Hematopoietic multipotent progenitor cell treated with erythropoietin and hydrocortisone succinate and interleukin-3 and kit ligand, for 15 days (in vitro differentiated cells): ENCODE measurements around the gene ELMO1.

Experiments used
- DNase-seq: peaks from one replicate; pipeline ENCODE4 v3.0.0-alpha.2; 2015; ENCODE audit warnings: low spot score

ELMO1 gene

GRCh38 chr7:37467002-37467401 is 18.3 kb upstream of the ELMO1 start:
- DNase-seq = no peak

DNA sequence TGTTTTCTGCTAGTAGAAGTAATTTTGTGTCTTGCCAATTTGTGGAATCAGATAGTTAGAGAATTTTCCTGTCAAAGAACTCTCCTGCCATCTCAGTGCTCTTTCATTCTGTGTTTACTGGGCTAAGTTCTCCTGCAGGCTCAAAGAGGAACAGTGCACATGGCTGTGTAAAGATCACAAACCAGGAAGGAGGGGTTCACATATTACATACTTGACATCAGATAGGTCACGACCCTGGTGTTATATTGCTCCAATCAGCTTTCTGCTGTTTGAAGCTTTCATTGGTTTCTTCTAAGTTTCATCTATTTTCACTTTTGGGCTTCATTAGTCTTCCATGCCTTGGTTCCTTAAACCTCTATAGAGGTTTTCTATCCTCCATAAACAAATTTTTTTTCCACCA is 13.5 kb upstream of the ELMO1 start:
- DNase-seq = no peak

GRCh38 chr7:37455081-37455480 is 6.4 kb upstream of the ELMO1 start:
- DNase-seq = no peak

DNA sequence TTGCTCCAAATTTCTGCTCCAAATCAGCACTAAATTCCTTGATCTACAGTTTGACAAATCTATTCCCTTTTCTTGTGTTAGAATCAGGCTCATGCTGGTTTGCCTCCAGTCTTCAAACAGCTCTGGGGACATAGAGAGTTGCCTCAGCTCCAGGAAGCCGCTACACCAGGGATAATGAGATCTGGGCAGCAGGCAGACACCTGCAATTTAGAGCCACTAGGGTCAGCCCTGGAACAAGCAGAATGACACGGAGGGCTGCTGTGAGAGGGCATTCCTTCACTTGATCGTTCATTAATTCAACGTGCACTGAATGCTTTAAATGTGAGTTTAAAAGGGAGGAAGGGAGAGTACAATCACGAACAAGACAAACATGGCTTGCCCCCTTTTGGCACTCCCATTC is 3.7 kb upstream of the ELMO1 start:
- DNase-seq = no peak

DNA sequence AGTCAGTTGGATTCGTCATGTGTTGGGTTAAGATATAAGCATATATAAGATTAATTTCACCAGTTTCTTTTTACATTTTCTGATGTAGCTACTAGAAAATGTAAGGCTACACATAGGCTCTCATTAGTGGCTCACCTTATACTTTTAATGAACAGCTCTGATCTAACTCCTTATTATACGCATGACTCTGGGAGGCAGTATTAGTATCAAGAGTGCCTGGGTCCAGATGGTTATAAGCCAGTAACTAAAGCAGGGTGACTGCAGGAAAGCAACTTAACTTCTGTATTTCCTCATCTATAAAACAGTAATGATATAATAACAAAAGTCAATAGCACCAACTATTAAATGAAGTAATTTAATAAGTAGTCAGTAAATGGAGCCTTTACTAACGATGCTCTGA is 1.4 kb upstream of the ELMO1 start:
- DNase-seq = no peak

GRCh38 chr7:37449621-37450020 is 957 bp upstream of the ELMO1 start:
- no peak for DNase-seq

DNA sequence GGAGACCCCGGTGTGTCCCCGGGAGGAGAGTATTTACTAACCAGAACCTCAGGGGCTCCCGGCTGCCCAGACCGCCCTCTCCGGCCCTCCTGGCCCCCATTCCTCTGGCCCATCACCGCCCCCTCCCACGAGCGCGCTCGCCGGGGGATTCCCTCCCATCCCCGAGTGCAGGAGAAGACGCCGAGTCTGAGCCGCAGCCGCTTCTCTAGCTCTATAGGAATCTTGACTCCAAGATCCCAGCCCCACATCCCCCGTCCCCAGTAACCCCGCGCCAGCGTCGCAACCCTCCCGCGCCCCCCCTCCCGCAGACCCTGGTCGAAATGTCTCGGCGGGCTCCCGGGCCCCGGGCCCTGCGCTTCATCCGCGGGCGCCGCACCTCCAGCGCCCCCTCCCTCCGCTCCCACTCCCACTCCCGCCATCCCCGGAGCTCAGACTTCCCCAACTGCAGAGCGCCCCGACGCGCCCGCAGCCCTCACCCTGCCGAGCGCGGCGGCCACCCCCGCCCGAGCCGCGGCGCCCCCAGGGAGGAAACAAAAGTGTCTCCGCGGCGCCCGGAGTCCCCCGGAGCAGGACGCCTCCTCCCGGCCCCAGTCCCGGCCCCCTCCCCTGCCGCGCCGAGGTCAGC is 541 bp downstream of the ELMO1 start:
- no peak for DNase-seq

DNA sequence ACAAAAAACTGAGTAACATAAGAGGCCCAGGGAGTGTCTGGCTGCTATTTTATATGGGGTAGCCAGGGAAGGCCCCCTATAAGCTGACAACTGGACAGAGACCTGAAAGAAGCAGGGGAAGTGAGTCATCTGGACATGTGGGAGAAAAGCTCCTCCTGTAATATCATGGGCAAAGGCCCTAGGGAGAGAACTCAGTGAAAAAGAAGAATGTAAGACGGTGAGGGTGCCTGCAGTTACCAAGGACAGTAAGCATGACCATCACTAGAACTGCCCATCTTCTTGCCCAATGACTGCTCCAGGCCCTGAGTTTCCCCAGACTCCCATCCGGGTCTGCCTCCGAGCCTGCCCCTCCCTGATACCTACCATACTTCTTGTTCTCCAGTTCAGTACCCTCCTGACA is 2.3 kb downstream of the ELMO1 start:
- DNase-seq = no peak

DNA sequence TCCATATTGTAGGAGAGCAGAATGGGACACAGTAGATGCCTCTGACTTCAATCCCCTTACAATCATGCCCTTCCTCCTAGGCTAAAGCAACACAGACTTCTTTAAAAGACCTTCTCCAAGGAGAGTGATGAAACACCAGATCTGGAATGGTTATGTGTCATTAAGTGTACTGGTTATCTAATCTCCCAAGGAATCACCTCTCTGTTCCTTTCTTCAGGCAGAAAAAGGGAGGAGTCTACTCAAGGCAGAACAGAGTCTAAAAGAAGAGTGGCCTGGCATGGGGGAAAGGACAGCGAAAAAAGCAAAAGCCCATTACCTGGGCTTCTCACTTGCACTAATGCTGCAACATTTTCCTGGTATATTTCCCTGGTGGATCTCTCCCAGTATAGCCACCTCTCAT is 2.9 kb downstream of the ELMO1 start:
- no peak for DNase-seq

- no peak for DNase-seq
Observed at GRCh38 chr7:37445064-37445723, 3.5 kb downstream of the ELMO1 start.

GRCh38 chr7:37443627-37444026 is 5.0 kb downstream of the ELMO1 start:
- no peak for DNase-seq

DNA sequence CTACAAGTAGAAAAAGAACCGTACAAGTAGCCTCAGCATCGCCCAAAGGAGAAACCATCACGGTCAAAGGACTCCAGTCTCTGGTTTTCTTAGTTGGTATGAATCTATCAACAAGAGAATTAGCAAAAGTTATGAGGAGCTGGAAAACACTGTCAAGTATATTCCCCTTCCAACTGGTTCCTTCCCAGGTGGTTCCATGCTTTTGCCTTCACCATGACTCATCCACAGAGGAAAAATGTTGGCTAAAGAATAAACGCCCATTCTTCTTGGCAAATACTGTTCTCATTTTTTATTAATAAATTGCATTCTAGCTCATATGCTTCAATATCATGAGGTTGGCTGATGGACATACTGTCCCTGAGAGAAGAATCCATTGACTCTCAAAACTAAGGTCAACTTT is 6.4 kb downstream of the ELMO1 start:
- no peak for DNase-seq

DNA sequence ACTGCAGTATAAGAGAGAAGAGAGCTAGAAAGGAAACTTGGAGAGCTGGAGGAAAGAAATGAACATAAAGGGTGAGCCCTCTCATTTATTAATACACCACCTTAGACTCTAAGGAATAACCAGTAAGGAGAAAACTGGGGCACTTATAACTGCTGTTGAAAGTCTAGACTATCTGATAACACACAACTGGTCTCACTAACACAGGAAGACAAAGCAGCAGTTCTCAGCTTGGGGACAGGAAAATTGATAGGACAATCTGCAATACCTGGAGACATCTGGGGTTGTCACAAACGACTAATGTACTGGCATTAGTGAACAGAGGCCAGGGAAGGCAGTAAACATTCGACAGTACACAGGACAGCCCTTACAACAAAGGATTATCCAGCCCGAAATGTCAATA is 6.8 kb downstream of the ELMO1 start:
- no peak for DNase-seq

GRCh38 chr7:37441386-37441760 is 7.3 kb downstream of the ELMO1 start:
- no peak for DNase-seq

GRCh38 chr7:37440738-37441385 is 7.8 kb downstream of the ELMO1 start:
- no peak for DNase-seq

DNA sequence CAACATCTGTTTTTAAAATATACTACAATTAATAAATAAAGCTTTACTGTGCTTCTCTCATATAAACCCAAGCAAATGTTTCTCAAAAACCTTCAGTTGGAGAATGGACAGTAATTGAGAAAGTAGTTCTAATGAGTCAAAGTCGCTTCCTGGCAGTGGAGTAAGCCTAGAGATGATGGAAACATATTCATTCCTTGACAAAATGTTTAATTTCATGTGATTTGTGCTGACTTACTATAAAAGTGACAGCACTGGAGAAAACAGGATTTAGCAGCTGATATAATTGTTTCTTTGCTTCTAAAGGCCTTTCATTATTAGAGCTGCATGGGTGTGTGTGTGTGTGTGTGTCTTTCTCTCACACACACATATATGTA is 9.0 kb downstream of the ELMO1 start:
- no peak for DNase-seq

GRCh38 chr7:37438906-37439652 is 9.6 kb downstream of the ELMO1 start:
- DNase-seq = no peak

DNA sequence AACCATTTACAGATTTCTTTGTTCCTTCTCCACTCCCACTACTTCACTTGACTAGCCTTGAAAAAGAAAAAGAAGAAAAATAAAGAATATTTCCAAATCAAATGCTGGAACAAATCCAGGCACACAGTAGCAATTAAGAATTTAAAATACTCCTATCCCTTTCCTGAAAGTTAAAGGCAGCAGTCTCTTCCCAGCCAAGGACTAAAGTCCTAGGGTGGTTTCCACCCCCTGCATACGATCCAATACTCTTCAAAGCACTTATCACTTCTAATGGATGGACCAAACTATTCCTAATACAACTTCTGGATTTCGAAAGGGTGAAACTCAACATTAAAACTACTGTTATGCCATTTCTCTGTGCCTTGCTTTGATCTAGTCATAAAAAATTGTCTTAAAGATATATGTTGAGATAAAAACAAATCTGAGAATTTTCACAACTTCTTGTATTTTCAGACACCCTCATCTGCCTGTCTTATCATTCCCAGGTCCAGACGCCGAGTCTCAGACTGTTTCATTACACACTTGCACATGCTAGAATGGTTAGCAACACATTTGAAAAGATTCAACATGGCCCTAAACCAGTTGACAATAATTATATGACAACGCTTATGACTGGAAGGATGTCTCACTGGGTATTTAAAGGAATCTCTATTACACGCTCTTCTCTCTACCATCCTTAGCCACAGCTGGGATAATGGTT is 13.4 kb downstream of the ELMO1 start:
- DNase-seq = no peak

DNA sequence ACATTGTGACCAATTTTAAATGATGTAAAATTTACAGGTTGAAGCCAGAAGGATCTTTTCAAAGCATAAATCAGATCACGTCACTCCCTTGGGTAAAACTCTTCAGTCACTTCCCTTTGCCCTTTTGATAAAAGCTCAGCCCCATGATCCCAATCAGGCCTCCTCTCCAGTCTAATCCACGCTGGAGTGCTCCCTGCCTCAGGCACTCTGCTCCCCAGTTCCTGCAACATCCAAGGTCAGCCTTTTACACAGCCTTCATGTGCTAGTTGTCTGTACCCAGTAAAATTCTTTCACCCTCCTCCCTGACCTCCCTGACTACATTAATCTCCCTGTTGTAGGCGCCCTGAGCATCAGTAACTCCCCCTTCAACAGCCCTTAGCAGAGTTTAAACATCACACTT is 14.1 kb downstream of the ELMO1 start:
- no peak for DNase-seq

DNA sequence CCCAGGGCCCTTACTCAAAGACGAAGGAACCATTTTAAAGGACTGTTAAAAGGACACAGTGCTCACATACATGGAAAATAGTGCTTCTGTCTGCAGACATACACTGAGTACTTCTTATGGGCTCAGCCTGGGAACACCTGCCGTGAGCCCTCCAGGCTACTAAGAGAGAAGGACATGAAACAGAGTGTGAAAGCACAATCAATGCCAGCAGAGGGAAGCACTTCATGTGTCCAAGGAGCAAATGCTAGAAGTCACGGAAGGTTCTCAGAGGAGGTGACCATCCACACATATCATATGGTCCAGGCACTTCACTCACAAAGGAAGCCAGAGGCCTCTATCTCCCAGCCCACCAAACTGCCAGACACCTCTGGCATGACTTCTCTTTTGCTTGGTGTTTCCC is 15.5 kb downstream of the ELMO1 start:
- DNase-seq = no peak

DNA sequence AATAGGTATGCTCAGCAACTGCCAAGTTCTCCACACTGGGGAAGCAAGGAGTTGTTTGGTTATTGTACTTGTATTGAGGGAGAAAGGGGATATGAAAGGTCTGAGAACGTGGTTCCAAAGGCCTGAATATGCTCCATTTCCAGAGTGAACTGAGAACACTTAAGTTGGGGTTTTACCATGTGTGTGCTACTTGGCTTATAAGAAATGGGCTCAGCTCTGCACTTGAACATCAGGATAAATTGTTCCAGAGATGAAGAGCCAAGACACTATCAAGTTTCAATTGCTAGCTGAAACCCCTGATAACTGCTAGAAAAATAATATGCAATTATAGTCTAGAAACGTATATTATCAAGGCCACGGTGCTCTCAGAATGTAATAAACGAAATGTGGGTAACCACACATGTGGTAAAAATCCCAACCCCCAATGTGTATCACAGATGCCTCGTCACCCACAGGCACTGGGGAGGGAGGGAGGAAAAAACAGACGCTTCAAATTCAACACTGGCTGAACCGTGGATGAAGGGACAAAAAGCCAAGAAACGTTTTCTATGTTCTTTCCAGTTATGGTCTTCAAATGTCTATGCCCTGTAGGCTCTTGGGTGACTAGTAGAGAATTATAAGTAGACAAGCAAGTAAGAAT is 16.3 kb downstream of the ELMO1 start:
- DNase-seq = no peak

GRCh38 chr7:37431413-37431812 is 17.3 kb downstream of the ELMO1 start:
- no peak for DNase-seq
